Activated naive CD8-positive, alpha-beta T cell treated with anti-CD3 and anti-CD28 coated beads, Interleukin-2, amount 10 ng/mL, durations not matched to agents 7 days and 5 days (primary cell): ENCODE measurements around the gene NID2. TPM values are rescaled to one million over a fixed set of nuclear protein-coding genes. Genes with fewer than 3 reads are reported as not detected.

Source experiments
- ATAC-seq: fragments of 150-1000 bp; cut with Tn5 transposase; one replicate; pipeline ENCODE4 v1.10.0; 2021; ENCODE audit warnings: low read depth, moderate library complexity
- POLR2A ChIA-PET: fragments of 350-600 bp; sonication (Branson Sonifier 250); formaldehyde crosslinking; loops from one replicate; lab custom pipeline; 2021; ENCODE audit warnings: antibody characterized with exemption; lab: Charles Lee
- DNase-seq: peaks from one replicate; pipeline ENCODE4 v3.0.0; 2021
- H3K27ac Mint-ChIP-seq: one replicate; pipeline ENCODE4 v1.8.0; 2022; ENCODE audit warnings: mild to moderate bottlenecking, mixed read lengths
- H3K27me3 Mint-ChIP-seq: one replicate; pipeline ENCODE4 v1.8.0; 2022; ENCODE audit warnings: mild to moderate bottlenecking, moderate library complexity, mixed read lengths
- H3K36me3 Mint-ChIP-seq: one replicate; pipeline ENCODE4 v1.8.0; 2021; ENCODE audit warnings: mild to moderate bottlenecking, mixed read lengths
- H3K4me1 Mint-ChIP-seq: one replicate; pipeline ENCODE4 v1.8.0; 2021; ENCODE audit warnings: mixed read lengths
- H3K4me3 Mint-ChIP-seq: one replicate; pipeline ENCODE4 v1.8.0; 2022; ENCODE audit warnings: mild to moderate bottlenecking, moderate library complexity, mixed read lengths
- H3K9me3 Mint-ChIP-seq: one replicate; pipeline ENCODE4 v1.8.0; 2021; ENCODE audit warnings: mixed read lengths
- total RNA-seq, 2 experiments: library from RNA; stranded (reverse); gene quantifications; one replicate each; pipeline ENCODE4 v1.2.3, GENCODE V29; 2021

The NID2 gene
- total RNA-seq, 2 experiments from 2014 or later: 0.20 to 0.36 TPM

DNA sequence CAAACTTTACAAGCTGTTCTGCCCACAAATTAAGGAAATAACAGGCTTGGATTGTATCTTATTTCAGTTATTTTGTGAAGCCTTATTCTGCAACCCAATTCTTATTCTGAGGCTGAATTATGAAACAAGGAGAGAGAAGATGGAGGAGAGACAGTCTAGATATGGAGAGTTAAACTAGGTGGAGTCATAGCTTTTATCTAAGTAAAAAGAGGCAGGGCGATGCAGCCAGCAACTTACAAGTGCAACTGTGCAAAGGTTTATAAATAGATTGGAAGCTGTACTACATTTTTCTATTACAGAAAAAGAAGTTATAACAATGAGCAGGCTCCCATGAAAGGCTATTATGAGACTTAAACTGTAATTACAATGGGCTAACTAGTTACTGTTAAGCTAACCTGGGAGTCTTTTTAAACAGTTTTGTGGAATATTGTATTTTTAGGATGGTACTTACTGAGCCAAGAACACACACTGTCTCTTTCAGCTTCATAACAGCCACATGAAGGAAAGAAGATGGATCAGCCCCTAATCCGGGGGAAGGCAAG, 22.4 kb downstream of the NID2 start:
- no peak overlapping the region for H3K4me3 Mint-ChIP-seq
- POLR2A ChIA-PET: no interaction called here
- H3K27me3 Mint-ChIP-seq: peaks cover 5% of the 10 kb centered on the region
- H3K27ac Mint-ChIP-seq: no peak overlapping the region
- DNase-seq (no peak), ATAC-seq (no peak)
- H3K36me3 Mint-ChIP-seq: no peaks in the 10 kb centered on the region
- no peaks in the 10 kb centered on the region for H3K9me3 Mint-ChIP-seq
- H3K4me1 Mint-ChIP-seq: no peaks in the 10 kb centered on the region

DNA sequence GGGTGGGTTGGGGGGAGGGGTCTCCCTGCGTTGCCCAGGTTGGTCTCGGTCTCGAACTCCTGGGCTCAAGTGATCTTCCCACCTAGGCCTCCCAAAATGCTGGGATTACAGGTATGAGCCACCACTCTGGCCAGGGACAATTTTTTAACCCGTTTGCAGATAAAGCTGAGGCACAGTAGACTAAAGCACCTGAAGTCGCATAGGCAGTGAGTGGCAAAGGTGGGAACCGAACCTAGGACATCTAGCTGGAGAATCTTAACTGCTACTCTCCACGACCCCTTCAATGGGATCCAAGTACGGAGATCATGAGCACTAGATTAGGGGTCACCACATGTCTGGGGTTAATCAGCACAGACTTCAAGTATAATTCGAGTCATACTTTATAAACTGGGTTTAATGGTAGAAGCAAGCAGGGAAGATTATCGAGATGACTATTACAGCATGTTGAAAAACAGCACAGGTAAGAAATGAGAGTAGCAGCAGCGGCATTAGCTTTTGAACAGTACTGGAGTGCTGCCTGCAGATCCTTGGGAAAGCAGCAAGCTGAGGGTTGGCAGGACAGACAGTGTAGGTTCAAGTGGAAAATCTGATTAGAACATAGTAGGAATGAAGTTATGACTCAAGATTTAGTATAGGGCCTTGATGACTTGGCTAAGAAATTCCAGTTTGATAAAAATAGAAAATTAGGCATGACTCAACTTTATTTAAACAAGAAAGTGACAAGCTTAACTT, 23.9 kb downstream of the NID2 start:
- H3K27ac Mint-ChIP-seq: no peak overlapping the region
- ATAC-seq: no peak
- no peaks in the 10 kb centered on the region for H3K36me3 Mint-ChIP-seq
- H3K4me1 Mint-ChIP-seq: no peaks in the 10 kb centered on the region
- DNase-seq: no peak
- no peaks in the 10 kb centered on the region for H3K9me3 Mint-ChIP-seq
- H3K27me3 Mint-ChIP-seq: peaks cover 5% of the 10 kb centered on the region
- no peak overlapping the region for H3K4me3 Mint-ChIP-seq
- POLR2A ChIA-PET: no interaction called here

DNA sequence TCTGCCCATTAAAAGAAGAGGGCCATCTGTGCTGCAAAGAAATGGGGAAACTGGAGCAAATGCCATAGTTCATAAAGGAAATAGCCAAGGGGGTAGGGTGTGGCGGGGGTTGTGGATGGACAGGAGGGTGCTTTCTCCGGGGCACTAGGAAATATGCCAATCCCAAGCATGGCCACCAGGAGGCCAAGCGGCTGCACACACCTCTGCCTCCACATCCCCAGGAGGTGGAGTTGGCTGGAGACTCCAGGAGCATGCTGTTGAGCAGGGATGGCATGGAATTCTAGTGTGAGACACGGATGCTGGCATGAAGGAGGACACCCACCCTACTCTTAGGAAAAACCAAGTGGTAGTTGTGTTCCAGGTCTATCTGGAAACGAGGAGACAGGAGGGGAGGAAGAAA, 25.2 kb downstream of the NID2 start:
- peaks cover 2% of the 10 kb centered on the region for H3K27me3 Mint-ChIP-seq
- H3K4me1 Mint-ChIP-seq: no peaks in the 10 kb centered on the region
- no peaks in the 10 kb centered on the region for H3K9me3 Mint-ChIP-seq
- H3K36me3 Mint-ChIP-seq: no peaks in the 10 kb centered on the region
- POLR2A ChIA-PET: no interaction called here
- ATAC-seq (peak; percentile 71), DNase-seq (peak; percentile 45)
- no peak overlapping the region for H3K27ac Mint-ChIP-seq
- H3K4me3 Mint-ChIP-seq: no peak overlapping the region

DNA sequence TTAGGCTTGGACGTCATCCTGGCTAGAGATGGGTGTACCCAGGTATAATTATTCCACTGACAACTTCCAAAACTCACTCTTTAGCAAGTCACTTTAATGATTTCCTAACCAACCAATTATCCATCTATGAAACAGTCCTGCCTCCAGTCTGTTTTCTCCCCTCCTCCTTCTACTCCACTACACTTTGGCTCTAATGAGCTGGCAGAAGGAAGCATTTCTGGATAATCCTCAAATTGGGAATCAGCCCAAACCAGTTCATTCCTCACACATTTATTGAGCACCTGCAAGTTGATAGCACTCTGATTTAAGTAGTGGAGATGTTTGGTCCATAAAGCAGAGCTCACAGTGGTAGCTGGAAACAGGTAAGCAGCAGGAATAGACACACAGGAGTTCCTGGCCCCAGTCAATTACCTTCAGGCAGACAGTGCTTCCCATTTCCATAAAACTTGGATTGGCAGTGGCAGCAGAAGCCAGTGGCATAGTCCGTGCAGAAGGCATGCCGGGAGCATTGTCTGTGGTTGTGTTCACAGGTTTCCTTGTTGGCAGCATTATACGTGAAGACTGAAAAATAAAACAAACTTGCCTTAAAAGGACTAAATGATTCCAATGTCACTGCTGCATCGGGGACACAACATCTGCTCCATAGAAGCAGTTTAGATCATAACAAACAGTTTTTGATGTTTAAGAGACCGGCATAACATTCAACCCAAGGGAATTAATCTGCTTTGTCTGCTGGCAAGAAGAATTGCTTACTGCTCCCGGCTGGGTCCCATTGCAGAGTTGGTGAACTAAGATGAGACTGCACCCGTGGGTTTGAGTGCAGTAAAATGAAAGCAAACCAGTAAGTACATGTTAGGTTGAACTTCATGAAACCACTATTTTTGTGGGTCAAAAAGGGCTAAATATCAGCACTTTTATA, 26.2 kb downstream of the NID2 start:
- DNase-seq (no peak), ATAC-seq (no peak)
- no peaks in the 10 kb centered on the region for H3K9me3 Mint-ChIP-seq
- no peaks in the 10 kb centered on the region for H3K4me1 Mint-ChIP-seq
- H3K27me3 Mint-ChIP-seq: peaks cover 8% of the 10 kb centered on the region
- POLR2A ChIA-PET: no interaction called here
- H3K36me3 Mint-ChIP-seq: no peaks in the 10 kb centered on the region
- no peak overlapping the region for H3K4me3 Mint-ChIP-seq
- H3K27ac Mint-ChIP-seq: no peak overlapping the region

DNA sequence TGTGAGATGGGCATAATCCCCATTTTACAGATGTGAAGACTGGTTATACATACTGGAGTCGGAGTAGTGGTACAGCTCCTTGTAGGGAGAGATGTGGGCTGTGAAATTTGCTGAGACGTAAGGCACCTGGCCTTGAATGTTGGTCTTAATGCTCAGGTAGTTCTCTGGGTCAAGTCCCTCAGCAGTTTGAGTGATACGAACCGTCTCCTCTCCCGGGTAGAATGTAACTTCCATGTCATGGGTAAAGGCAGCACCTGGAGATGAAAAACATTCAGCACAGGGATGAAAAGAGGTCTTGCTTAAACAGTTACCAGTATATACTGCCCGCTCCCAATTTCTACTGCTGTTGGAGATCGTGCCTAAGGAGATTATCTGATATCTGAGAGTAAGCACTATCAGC, 28.3 kb downstream of the NID2 start:
- H3K9me3 Mint-ChIP-seq: no peaks in the 10 kb centered on the region

DNA sequence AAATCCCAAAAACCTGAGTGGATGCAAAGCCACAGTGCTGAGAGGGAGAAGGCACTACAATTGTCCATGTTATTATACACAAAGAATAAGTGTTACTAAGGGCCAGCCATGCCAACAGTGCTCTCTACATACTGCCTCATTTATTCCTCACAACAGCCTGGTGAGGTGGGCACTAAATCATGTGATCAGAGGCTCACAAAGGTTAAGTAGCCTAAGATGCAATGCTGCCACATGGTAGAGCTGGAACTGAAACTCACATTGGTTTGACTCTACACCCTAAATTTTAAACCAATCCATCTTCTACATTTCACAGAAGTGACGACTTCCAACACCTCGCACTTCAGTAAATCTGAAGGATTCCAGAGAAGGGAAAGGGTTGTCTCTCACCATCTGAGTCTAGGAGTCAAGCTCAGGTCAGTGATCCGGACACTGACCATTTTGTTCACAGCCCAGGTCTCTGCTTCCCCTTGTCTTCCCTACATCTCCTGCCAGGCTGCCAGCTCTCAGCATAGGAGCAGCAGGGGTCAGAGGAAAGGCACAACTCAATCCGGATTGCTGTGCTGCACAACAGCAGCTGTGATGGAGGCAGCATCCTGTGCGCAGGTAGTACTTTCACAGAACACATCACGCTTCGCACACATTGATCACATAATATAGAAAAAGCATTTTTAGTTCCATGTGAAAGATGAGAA, 29.6 kb downstream of the NID2 start:
- no peaks in the 10 kb centered on the region for H3K4me1 Mint-ChIP-seq
- no peaks in the 10 kb centered on the region for H3K36me3 Mint-ChIP-seq
- H3K4me3 Mint-ChIP-seq: no peak overlapping the region
- ATAC-seq (no peak), DNase-seq (no peak)
- H3K27me3 Mint-ChIP-seq: peaks cover 7% of the 10 kb centered on the region
- H3K9me3 Mint-ChIP-seq: no peaks in the 10 kb centered on the region
- POLR2A ChIA-PET: no interaction called here
- no peak overlapping the region for H3K27ac Mint-ChIP-seq

More for the DNA sequence above, 28.3 kb downstream of the NID2 start:
- POLR2A ChIA-PET: no interaction called here
- no peak overlapping the region for H3K27ac Mint-ChIP-seq
- no peaks in the 10 kb centered on the region for H3K36me3 Mint-ChIP-seq
- peaks cover 7% of the 10 kb centered on the region for H3K27me3 Mint-ChIP-seq
- no peak for ATAC-seq
- DNase-seq: no peak
- H3K4me1 Mint-ChIP-seq: no peaks in the 10 kb centered on the region
- no peak overlapping the region for H3K4me3 Mint-ChIP-seq

DNA sequence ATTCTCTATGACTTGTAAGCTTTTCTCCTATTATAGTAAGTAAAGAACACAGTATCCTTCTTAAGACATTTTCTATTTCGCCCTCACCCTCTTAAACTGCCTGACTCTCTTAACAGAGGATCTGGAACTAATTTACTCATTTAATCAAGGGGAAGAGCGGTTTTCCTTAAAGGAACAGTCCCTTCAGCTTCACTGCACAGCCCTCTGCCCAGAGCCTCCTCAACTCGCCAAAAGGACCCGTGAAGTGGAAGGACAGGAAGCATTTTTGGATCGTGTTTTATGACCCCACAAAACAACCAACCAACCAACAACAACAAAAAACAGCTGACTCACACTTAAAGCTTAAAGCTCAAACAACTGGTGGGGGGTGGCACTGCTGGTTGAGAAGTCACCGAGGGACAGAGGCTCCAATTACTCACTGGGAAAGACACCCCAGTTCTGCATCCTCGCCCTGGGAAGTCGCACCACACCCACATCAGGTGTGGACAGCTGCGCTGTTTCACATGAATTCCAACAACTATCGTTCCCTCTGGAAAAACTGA, 35.7 kb downstream of the NID2 start:
- H3K9me3 Mint-ChIP-seq: no peaks in the 10 kb centered on the region
- peaks cover 4% of the 10 kb centered on the region for H3K27me3 Mint-ChIP-seq
- POLR2A ChIA-PET: no interaction called here
- DNase-seq (no peak), ATAC-seq (no peak)
- no peaks in the 10 kb centered on the region for H3K4me1 Mint-ChIP-seq
- no peaks in the 10 kb centered on the region for H3K36me3 Mint-ChIP-seq
- no peak overlapping the region for H3K27ac Mint-ChIP-seq
- H3K4me3 Mint-ChIP-seq: no peak overlapping the region

DNA sequence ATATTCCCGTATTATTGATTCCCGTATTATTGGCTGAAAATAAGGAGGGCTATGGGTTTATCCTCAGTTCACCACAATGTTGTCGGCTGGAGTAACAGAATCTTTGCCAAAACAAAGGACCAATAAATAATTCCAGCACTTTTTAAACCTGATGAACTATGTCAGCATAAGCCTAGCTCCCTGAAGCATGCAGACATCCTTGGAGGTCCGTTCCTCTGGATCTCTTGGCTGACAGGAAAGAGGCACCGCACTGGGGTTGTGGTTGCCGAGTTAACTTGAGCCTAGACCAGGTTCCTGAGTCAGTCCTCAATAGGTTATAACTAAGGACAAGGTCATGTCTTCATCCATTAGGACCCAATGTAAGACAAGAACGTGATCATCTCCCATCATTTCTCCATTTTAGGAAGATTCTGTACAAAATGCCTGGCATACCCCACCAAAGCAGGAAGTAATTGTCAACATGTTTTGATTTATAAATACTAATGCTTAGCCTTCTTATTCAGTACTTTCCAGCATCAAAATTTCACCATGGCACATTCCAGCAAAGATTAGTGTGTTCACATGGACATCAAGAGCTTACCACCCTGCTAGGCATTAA, 36.6 kb downstream of the NID2 start:
- H3K9me3 Mint-ChIP-seq: no peaks in the 10 kb centered on the region
- no peaks in the 10 kb centered on the region for H3K4me1 Mint-ChIP-seq
- no peak overlapping the region for H3K4me3 Mint-ChIP-seq
- peaks cover 3% of the 10 kb centered on the region for H3K27me3 Mint-ChIP-seq
- ATAC-seq: no peak
- POLR2A ChIA-PET: no interaction called here
- no peak overlapping the region for H3K27ac Mint-ChIP-seq
- H3K36me3 Mint-ChIP-seq: no peaks in the 10 kb centered on the region
- no peak for DNase-seq

DNA sequence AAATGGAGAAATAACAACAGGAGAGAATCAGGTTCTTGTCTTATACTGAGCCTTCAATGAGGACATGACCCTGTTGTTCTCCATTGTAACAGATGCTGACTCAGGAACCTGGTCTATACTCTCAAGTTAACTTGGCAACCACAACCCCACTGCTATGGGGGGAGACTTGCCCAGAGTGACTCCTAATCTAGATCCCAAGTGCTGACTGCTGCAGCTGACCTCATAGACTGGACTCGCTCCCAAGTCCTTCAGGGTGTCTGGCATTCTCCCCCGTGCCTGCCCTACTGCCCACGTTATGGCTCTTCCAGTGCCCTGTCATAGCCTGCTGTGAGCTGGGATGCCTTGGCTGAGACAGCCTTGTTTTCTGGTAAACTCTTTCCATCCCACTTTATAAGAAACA, 37.1 kb downstream of the NID2 start:
- peaks cover 3% of the 10 kb centered on the region for H3K27me3 Mint-ChIP-seq
- no peaks in the 10 kb centered on the region for H3K36me3 Mint-ChIP-seq
- ATAC-seq (no peak), DNase-seq (no peak)
- no peaks in the 10 kb centered on the region for H3K9me3 Mint-ChIP-seq
- H3K4me3 Mint-ChIP-seq: no peak overlapping the region
- H3K27ac Mint-ChIP-seq: no peak overlapping the region
- H3K4me1 Mint-ChIP-seq: no peaks in the 10 kb centered on the region
- POLR2A ChIA-PET: no interaction called here

DNA sequence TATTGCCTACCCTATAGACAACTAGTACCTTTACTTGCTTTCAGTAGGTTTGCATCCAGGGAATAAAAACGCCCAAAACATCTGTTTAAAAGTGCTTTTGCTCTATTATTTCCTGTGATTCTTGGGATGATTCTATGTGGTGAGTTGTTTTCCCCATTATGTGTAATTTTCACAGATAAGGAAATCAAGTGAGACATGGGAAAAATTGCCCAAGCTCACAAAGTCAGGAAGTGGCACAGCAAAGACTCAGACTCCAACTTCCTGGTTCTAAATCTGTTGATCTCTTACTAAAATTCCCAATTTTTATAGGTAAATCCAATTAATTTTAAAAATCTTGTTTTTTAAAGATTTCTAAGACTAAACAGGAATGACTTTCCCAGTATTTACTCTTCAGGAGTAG, 39.0 kb downstream of the NID2 start:
- H3K9me3 Mint-ChIP-seq: no peaks in the 10 kb centered on the region
- H3K4me1 Mint-ChIP-seq: no peaks in the 10 kb centered on the region
- DNase-seq (no peak), ATAC-seq (no peak)
- H3K27ac Mint-ChIP-seq: no peak overlapping the region
- H3K4me3 Mint-ChIP-seq: no peak overlapping the region
- peaks cover 3% of the 10 kb centered on the region for H3K27me3 Mint-ChIP-seq
- no peaks in the 10 kb centered on the region for H3K36me3 Mint-ChIP-seq
- POLR2A ChIA-PET: no interaction called here

DNA sequence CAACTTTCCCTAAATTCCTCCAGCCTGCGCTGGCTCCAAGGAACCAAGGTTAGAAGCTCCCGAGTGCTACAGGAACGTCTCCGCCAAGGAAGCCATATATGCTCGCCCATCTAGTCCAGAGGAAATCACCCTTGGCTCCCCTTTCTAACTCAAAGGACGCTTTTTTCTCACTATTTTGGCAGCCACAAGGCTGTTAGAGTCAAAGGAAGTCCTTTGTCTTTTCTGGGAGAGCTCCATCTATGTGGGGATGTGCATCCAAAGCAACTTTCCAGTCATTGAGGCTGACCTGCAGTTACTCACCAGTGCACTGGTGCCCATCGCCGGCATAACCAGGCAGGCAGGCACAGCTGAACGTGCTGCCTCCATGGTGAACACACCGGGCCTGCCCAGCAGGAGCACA, 42.0 kb downstream of the NID2 start:
- H3K4me1 Mint-ChIP-seq: peaks cover 12% of the 10 kb centered on the region
- no peak for ATAC-seq
- no peak overlapping the region for H3K4me3 Mint-ChIP-seq
- DNase-seq: no peak
- H3K9me3 Mint-ChIP-seq: peaks cover 12% of the 10 kb centered on the region
- H3K27me3 Mint-ChIP-seq: peaks cover 3% of the 10 kb centered on the region
- H3K36me3 Mint-ChIP-seq: peaks cover 12% of the 10 kb centered on the region
- POLR2A ChIA-PET: no interaction called here
- H3K27ac Mint-ChIP-seq: no peak overlapping the region

DNA sequence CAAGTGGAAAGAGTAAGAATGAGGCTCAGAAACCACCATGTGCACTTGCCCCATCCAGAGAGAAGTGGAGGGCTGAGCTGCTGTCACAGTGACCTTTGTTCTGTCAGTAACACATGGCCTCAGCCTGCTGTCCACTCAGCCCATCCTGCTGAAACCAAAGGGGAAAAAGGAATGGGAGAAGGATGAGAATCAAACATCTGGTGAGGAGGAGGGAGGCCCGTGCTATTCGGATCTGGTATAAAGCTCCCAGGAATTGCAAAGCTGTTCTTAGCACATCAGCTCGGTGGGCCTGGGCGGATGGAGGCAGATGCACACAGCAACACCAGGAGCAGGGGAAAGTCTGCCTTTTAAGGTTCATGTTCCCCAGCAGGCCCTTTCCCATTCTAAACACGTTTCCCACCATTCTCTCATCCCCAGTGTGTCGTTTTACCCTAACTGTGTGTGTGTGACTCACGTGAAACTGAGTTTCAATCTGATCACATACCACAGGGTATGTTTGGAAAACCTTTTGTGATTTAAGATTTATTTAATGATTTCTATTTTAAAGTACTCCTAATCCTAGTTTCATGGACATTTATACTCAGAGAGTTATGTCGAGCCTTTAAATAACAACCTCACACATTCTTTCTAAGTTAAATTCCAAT, 42.7 kb downstream of the NID2 start:
- ATAC-seq: no peak
- Mint-ChIP-seq H3K36me3 (peaks cover 12% of the 10 kb centered on the region), H3K4me3 (no peak overlapping the region), H3K27ac (no peak overlapping the region), H3K4me1 (peaks cover 17% of the 10 kb centered on the region), H3K27me3 (peaks cover 3% of the 10 kb centered on the region), H3K9me3 (peaks cover 12% of the 10 kb centered on the region)
- POLR2A ChIA-PET: no interaction called here
- DNase-seq: no peak
